Activated CD8-positive, alpha-beta T cell treated with anti-CD3 and anti-CD28 coated beads for 36 hours (primary cell): ENCODE measurements around the gene GNAL. TPM values are rescaled to one million over a fixed set of nuclear protein-coding genes. Genes with fewer than 3 reads are reported as not detected.
A peak's percentile ranks its signal among the peaks of the same experiment; 100 is the strongest.
"Not testable (repeated sequence)": the region's sequence is repeated elsewhere in the genome, so short reads cannot be mapped to it uniquely, and the experiment has no call there.

Experiments
- ATAC-seq: fragments of 200-7000 bp; cut with Tn5 transposase; one replicate; pipeline ENCODE4 v1.10.0; 2021; ENCODE audit warnings: mild to moderate bottlenecking, moderate library complexity
- CTCF ChIA-PET: fragments of 350-600 bp; sonication (Branson Sonifier 250); formaldehyde crosslinking; loops from one replicate; lab custom pipeline; 2021; ENCODE audit warnings: antibody characterized with exemption; lab: Charles Lee
- POLR2A ChIA-PET: fragments of 350-600 bp; sonication (Branson Sonifier 250); formaldehyde crosslinking; loops from one replicate; lab custom pipeline; 2021; ENCODE audit warnings: antibody characterized with exemption; lab: Charles Lee
- DNase-seq: peaks from one replicate; pipeline ENCODE4 v3.0.0-alpha.2; 2020
- H3K27ac Mint-ChIP-seq: one replicate; pipeline ENCODE4 v1.8.0; 2021; ENCODE audit warnings: mild to moderate bottlenecking, mixed read lengths
- H3K27me3 Mint-ChIP-seq: one replicate; pipeline ENCODE4 v1.8.0; 2021; ENCODE audit warnings: mixed read lengths
- H3K36me3 Mint-ChIP-seq: one replicate; pipeline ENCODE4 v1.8.0; 2021; ENCODE audit warnings: low read depth, mixed read lengths
- H3K4me1 Mint-ChIP-seq: one replicate; pipeline ENCODE4 v1.8.0; 2021; ENCODE audit warnings: low read depth, mixed read lengths
- H3K4me3 Mint-ChIP-seq: one replicate; pipeline ENCODE4 v1.8.0; 2021; ENCODE audit warnings: mild to moderate bottlenecking, moderate library complexity, mixed read lengths
- H3K9me3 Mint-ChIP-seq: one replicate; pipeline ENCODE4 v1.8.0; 2021; ENCODE audit warnings: mixed read lengths
- intact Hi-C: fragments of 100-400 bp; cut with micrococcal nuclease; formaldehyde crosslinking; loops from one replicate; pipeline ENCODE4 v1.10.0; 2022
- total RNA-seq, 2 experiments: library from RNA; stranded (reverse); gene quantifications; one replicate each; pipeline ENCODE4 v1.2.3, GENCODE V29; 2021
- TF ChIP-seq, protein P1 (sequence below): fragments of 200-600 bp; IDR thresholded peaks from one replicate; pipeline ENCODE4 v1.8.0; 2022; ENCODE audit warnings: antibody characterized with exemption, mild to moderate bottlenecking

Gene GNAL
- total RNA-seq, 2 experiments from 2014 or later, result 0.11 TPM; not detected in 1

DNA sequence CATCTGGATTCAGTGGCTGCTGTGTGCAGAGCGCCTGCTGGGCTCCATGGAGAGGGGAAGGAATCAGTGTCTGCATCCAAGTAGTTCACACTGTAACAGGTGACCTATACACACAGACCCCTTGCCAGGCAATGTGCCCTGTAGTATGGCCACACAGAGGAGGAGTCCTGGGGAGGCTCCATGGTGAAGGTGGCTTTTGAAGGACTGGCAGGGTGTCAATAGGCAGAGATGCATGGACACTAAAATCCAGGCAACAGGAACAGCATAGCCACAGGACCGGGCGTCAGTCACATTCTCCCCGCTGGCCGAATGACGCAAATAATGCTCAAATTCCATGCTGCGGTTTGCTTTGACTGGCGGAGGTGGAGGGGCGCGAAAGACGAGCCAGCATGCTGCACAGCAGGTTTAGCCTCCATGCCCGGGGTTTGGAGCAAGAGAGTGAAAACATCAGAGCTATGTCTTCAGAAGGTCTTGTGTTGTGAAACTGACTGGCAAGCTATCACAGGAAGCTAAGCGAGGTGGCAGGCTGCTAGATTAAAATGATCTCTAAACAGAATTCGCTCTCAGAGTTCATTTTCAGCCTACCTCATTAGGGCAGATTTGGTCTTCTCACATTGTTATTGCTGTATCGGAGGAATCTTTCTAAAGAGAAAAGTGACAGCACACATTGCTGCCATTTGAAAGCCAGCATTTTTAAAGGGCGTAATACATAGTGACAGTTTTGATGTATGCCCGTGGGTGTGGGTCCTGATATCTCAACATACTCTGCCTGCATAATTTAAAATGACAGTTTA, 161.0 kb downstream of the GNAL start:
- ChIA-PET CTCF (interaction anchor here (1.1 to 2.2 kb wide), 3 partner anchors 10 to 194 kb away, joined by 3 to 7 read pairs (median 4); no protein-coding TSS in a partner anchor), POLR2A (interaction anchor here (1.0 kb wide), 1 partner anchor 20 kb away, joined by 3 read pairs; no protein-coding TSS in a partner anchor)
- H3K27me3 Mint-ChIP-seq, result no peaks in the 10 kb centered on the region
- H3K36me3 Mint-ChIP-seq, result peaks cover 12% of the 10 kb centered on the region
- no peaks in the 10 kb centered on the region for H3K9me3 Mint-ChIP-seq
- intact Hi-C loops, result loop anchor here (2.0 kb wide), 1 partner anchor 59 kb away; the partner anchor contains the start of gene MPPE1
- H3K4me3 Mint-ChIP-seq, result peak overlapping the region; percentile 93
- peak overlapping the region; percentile 98 for H3K27ac Mint-ChIP-seq
- TF ChIP-seq, protein P1, sequence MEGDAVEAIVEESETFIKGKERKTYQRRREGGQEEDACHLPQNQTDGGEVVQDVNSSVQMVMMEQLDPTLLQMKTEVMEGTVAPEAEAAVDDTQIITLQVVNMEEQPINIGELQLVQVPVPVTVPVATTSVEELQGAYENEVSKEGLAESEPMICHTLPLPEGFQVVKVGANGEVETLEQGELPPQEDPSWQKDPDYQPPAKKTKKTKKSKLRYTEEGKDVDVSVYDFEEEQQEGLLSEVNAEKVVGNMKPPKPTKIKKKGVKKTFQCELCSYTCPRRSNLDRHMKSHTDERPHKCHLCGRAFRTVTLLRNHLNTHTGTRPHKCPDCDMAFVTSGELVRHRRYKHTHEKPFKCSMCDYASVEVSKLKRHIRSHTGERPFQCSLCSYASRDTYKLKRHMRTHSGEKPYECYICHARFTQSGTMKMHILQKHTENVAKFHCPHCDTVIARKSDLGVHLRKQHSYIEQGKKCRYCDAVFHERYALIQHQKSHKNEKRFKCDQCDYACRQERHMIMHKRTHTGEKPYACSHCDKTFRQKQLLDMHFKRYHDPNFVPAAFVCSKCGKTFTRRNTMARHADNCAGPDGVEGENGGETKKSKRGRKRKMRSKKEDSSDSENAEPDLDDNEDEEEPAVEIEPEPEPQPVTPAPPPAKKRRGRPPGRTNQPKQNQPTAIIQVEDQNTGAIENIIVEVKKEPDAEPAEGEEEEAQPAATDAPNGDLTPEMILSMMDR, result no peak
- peaks cover 25% of the 10 kb centered on the region for H3K4me1 Mint-ChIP-seq
- DNase-seq (peak; percentile 64), ATAC-seq (peak; percentile 17)

DNA sequence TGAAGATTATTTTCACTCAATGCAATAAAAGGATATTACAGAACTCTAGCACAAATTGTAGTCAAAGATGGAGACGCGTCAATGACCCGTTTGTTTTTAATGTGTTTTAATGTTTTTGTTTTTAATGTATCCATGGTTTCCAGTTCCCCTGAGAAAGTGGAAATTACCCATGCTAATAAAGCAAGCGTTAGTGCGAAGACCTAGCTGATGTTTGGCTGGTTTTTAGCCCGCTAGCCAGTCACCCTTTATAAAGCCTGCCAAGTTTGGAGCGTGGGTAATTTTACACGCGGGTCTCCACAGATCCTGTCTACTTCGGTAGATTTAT, 161.7 kb downstream of the GNAL start:
- Mint-ChIP-seq H3K27ac (peak overlapping the region; percentile 98), H3K9me3 (no peaks in the 10 kb centered on the region), H3K4me1 (peaks cover 25% of the 10 kb centered on the region), H3K27me3 (no peaks in the 10 kb centered on the region), H3K4me3 (peak overlapping the region; percentile 93), H3K36me3 (peaks cover 12% of the 10 kb centered on the region)
- TF ChIP-seq, protein P1, result no peak
- no peak for DNase-seq
- CTCF ChIA-PET, result interaction anchor here (1.1 kb wide), 1 partner anchor 11 kb away, joined by 4 read pairs; no protein-coding TSS in a partner anchor
- intact Hi-C loops, result loop anchor here (2.0 kb wide), 1 partner anchor 58 kb away; the partner anchor contains the start of gene MPPE1
- POLR2A ChIA-PET, result interaction anchor here (0.6 to 1.0 kb wide), 2 partner anchors 21 to 105 kb away, joined by 3 read pairs; no protein-coding TSS in a partner anchor
- ATAC-seq, result peak; percentile 28

DNA sequence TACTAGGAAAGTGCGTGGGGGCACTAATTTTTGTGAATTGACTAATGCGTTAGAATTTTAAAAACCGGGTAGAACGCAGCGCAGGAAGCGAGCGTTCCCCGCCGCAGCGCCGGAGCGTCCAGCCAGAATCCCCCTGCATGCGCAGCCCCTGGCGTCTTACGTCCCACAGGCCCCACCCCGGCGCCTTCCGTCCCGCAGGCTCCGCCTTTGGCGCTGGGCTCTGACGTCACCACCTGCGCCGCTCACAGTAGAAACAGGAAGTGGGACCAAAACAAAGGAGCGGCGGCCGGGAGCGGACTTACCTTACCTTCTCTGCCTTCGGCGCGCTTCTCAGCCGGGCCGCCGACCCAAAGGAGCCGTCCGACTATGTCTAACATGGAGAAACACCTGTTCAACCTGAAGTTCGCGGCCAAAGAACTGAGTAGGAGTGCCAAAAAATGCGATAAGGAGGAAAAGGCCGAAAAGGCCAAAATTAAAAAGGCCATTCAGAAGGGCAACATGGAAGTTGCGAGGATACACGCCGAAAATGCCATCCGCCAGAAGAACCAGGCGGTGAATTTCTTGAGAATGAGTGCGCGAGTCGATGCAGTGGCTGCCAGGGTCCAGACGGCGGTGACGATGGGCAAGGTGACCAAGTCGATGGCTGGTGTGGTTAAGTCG, 162.2 kb downstream of the GNAL start, which contains the start of gene CHMP1B:
Gene CHMP1B (plus strand): TSS at position 268 of the 660 bp plus-strand sequence. CDS start 99 bp downstream, at position 367.
- H3K36me3 Mint-ChIP-seq, result peaks cover 13% of the 10 kb centered on the region
- DNase-seq (peak; percentile 99), ATAC-seq (peak; percentile 93)
- TF ChIP-seq, protein P1, result no peak
- POLR2A ChIA-PET, result interaction anchor here (0.6 to 1.0 kb wide), 2 partner anchors 22 to 106 kb away, joined by 3 read pairs; no protein-coding TSS in a partner anchor
- H3K27me3 Mint-ChIP-seq, result no peaks in the 10 kb centered on the region
- H3K4me1 Mint-ChIP-seq, result peaks cover 25% of the 10 kb centered on the region
- H3K27ac Mint-ChIP-seq, result peak within 1 kb of the TSS; percentile 98
- no peaks in the 10 kb centered on the region for H3K9me3 Mint-ChIP-seq
- CTCF ChIA-PET, result no interaction called here
- intact Hi-C loops, result loop anchor here (2.0 kb wide), 1 partner anchor 58 kb away; the partner anchor contains the start of gene MPPE1
- H3K4me3 Mint-ChIP-seq, result peak within 1 kb of the TSS; percentile 93

DNA sequence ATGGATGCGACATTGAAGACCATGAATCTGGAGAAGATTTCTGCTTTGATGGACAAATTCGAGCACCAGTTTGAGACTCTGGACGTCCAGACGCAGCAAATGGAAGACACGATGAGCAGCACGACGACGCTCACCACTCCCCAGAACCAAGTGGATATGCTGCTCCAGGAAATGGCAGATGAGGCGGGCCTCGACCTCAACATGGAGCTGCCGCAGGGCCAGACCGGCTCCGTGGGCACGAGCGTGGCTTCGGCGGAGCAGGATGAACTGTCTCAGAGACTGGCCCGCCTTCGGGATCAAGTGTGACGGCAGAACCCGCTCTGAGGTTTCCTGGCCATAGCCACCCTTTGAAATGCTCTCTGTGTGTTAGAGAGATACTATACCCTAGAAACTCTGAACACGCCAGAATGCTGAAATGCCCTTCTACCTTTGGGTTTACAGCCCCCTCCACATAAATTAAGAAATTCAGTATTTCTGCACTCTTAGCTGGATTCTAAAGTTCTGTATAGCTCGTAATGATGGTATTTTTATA, 162.8 kb downstream of the GNAL start:
- peak overlapping the region; percentile 98 for H3K27ac Mint-ChIP-seq
- CTCF ChIA-PET, result no interaction called here
- ATAC-seq (peak; percentile 38), DNase-seq (peak; percentile 67)
- TF ChIP-seq, protein P1, result no peak
- H3K4me1 Mint-ChIP-seq, result peaks cover 25% of the 10 kb centered on the region
- H3K27me3 Mint-ChIP-seq, result no peaks in the 10 kb centered on the region
- intact Hi-C loops, result loop anchor here (2.0 kb wide), 1 partner anchor 57 kb away; the partner anchor contains the start of gene MPPE1
- peaks cover 13% of the 10 kb centered on the region for H3K36me3 Mint-ChIP-seq
- POLR2A ChIA-PET, result interaction anchor here (1.0 to 1.4 kb wide), 2 partner anchors 37 to 56 kb away, joined by 3 to 4 read pairs; partner anchors contain the start of gene MPPE1
- no peaks in the 10 kb centered on the region for H3K9me3 Mint-ChIP-seq
- peak overlapping the region; percentile 93 for H3K4me3 Mint-ChIP-seq

DNA sequence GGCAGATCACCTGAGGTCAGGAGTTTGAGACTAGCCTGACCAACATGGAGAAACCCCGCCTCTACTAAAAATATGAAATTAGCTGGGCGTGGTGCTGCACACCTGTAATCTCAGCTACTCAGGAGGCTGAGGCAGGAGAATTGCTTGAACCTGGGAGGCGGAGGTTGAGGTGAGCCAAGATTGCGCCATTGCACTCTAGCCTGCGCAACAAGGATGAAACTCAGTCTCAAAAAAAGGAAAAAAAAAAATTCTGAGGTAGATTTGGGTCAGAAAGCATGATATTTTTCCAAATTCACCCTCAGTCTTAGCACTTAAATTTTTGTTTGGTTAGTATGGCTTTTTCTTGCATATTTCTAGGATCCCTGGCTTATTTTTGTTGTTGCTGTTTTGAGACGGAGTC, 165.5 kb downstream of the GNAL start:
- DNase-seq, H3K4me3 Mint-ChIP-seq, intact Hi-C loops, H3K27ac Mint-ChIP-seq, ATAC-seq, H3K27me3 Mint-ChIP-seq, H3K9me3 Mint-ChIP-seq, CTCF ChIA-PET: not testable (repeated sequence)
- POLR2A ChIA-PET, result interaction anchor here (0.5 kb wide), 1 partner anchor 578 kb away, joined by 3 read pairs; no protein-coding TSS in a partner anchor
- Mint-ChIP-seq H3K4me1 (peaks cover 25% of the 10 kb centered on the region), H3K36me3 (peaks cover 13% of the 10 kb centered on the region)
